Lower leg skin (tissue), 4 donors: ENCODE measurements around the gene RORC. TPM values are rescaled to one million over a fixed set of nuclear protein-coding genes. Genes with fewer than 3 reads are reported as not detected.

ENCODE experiments used
- DNase-seq, 2 donors: peaks; one replicate each; pipeline ENCODE4 v3.0.0-alpha.2; 2019; ENCODE audit warnings: low spot score in 2 of 2
- H3K4me3 ChIP-seq: fragments of 200-600 bp; sonication (generic); 2 replicates; pipeline ENCODE4 v1.5.1; 2017; ENCODE audit warnings: mild to moderate bottlenecking, low read depth; ENCODE audit not compliant: poor library complexity, severe bottlenecking
- POLR2A ChIP-seq, 2 donors: fragments of 450-650 bp; IDR thresholded peaks; one replicate each; pipeline ENCODE4 v1.6.1; 2016 to 2017; ENCODE audit warnings: antibody characterized with exemption in 2 of 2, mild to moderate bottlenecking in 1 of 2, moderate library complexity in 1 of 2
- WGBS, 2 donors: methylation state at CpG; one replicate each; pipeline ENCODE4 v1.1.5; 2018; 5-methylcytosine and 5-hydroxymethylcytosine counted together
- intact Hi-C: fragments of 100-400 bp; cut with DNase I; formaldehyde crosslinking; loops from one replicate; pipeline ENCODE4 v1.15.0; 2023; ENCODE audit warnings: low total_unique reads
- total RNA-seq, 4 donors: library from RNA; depleted of rRNA; stranded (reverse); fragments of >200 nt; gene quantifications; one replicate each; pipeline ENCODE4 v1.1.0, GENCODE V29; 2016
- TF ChIP-seq, protein P1 (sequence below), 3 donors: fragments of 450-650 bp; IDR thresholded peaks; one replicate each; pipeline ENCODE4 v1.5.1; 2016; ENCODE audit warnings: antibody characterized with exemption in 3 of 3, mild to moderate bottlenecking in 3 of 3, moderate library complexity in 2 of 3

Gene RORC
- total RNA-seq, 4 donors from 2014 or later, result 33.6 to 83.2 (median 58.2) TPM

DNA sequence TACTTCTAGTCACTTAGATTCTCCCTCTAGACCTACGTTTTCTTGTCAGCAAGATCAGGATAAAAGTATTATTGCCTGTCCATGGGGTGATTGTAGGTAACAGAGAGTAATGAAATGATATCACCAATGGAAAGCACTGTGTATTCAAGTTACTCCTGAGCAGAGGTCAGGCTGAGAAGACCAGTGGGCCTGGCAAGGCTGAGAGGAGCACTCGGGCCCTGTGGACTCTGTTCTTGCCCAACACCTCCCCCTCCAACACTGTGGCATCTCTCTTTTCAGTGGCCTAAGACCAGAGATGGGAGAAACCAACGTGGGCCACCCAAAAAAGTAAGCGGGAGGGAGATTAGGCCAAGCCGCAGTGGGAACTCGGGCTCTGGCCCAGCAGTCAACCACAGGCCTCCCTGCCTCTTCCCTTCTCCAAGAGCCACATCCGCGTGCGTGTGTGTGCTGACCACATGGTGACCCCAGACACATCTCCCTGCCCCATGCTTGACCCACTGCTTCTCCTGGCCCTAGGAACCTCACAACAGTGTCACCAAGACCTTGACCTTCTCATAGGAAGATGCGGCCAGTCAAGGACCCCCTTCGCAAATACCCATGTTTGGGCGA, 12.3 kb downstream of the RORC start:
- no peak overlapping the region for H3K4me3 ChIP-seq
- TF ChIP-seq, protein P1, sequence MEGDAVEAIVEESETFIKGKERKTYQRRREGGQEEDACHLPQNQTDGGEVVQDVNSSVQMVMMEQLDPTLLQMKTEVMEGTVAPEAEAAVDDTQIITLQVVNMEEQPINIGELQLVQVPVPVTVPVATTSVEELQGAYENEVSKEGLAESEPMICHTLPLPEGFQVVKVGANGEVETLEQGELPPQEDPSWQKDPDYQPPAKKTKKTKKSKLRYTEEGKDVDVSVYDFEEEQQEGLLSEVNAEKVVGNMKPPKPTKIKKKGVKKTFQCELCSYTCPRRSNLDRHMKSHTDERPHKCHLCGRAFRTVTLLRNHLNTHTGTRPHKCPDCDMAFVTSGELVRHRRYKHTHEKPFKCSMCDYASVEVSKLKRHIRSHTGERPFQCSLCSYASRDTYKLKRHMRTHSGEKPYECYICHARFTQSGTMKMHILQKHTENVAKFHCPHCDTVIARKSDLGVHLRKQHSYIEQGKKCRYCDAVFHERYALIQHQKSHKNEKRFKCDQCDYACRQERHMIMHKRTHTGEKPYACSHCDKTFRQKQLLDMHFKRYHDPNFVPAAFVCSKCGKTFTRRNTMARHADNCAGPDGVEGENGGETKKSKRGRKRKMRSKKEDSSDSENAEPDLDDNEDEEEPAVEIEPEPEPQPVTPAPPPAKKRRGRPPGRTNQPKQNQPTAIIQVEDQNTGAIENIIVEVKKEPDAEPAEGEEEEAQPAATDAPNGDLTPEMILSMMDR (IDR thresholded peaks at IDR 0.05), result no peak
- TF ChIP-seq POLR2A (IDR thresholded peaks at IDR 0.05), result no peak
- no peak for DNase-seq
- WGBS, 2 donors, result 83 to 85% methylated on average over 12 of the region's 12 CpGs
- intact Hi-C loops, result no loop called here

DNA sequence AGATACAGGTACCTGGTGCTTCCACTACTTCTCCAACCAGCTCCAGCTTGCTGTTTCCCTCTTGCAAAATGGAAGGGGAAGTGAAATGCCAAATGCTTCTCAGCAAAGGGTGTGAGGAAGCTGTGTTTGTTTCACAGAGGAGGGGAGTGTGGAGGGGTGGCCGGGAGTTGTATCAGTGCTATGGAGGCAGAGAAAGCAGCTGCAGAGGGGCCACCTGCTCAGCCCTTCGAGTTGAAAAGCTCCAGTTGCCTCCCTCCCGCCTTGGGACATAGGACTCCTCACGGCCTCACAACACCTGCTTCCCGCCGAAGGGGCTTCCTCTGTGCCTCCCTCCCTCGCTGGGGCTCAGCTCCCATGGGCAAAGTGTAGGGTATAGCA, 14.3 kb downstream of the RORC start:
- DNase-seq, result no peak
- intact Hi-C loops, result no loop called here
- H3K4me3 ChIP-seq, result no peak overlapping the region
- TF ChIP-seq, protein P1 (IDR thresholded peaks at IDR 0.05), result no peak
- no peak for TF ChIP-seq POLR2A (IDR thresholded peaks at IDR 0.05)
- WGBS, 2 donors, result 67 to 68% methylated on average over 7 of the region's 7 CpGs

DNA sequence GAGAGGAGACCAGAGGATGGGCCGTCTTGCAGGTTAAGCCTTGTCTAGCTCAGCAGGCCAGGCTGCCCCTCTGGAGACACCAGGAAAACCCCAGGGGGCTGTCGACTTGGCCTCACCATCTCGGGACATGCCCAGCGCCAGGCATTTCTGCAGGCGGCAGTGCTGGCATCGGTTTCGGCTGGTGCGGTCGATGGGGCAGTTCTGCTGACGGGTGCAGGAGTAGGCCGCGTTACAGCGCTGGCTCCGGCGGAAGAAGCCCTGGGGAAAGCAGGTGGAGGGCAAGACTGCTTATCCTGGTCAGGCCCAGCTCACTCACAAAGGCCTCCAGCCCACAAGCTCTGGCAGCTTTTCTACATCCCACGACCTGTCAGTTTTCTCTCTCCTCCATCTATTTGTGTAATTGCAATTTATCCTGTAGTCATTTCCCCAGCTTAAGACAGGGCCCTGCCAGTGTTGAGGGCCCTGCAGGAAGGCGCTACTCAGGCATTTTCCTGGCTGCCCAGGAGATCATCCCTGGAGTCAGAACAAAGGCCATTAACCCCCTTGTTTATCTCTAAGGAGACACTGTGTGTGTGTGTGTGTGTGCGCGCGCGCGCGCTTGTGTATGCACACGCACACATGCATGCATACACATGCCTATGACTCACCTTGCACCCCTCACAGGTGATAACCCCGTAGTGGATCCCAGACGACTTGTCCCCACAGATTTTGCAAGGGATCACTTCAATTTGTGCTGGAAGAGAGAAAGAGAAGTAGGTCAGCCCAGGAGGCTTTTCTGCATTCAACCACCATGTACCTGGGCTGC, 14.9 kb downstream of the RORC start:
- DNase-seq, result no peak
- H3K4me3 ChIP-seq, result no peak overlapping the region
- WGBS, 2 donors, result 63 to 74% methylated on average over 20 to 26 of the region's 26 CpGs
- intact Hi-C loops, result no loop called here
- TF ChIP-seq, protein P1 (IDR thresholded peaks at IDR 0.05), result no peak
- TF ChIP-seq POLR2A (IDR thresholded peaks at IDR 0.05), result no peak

DNA sequence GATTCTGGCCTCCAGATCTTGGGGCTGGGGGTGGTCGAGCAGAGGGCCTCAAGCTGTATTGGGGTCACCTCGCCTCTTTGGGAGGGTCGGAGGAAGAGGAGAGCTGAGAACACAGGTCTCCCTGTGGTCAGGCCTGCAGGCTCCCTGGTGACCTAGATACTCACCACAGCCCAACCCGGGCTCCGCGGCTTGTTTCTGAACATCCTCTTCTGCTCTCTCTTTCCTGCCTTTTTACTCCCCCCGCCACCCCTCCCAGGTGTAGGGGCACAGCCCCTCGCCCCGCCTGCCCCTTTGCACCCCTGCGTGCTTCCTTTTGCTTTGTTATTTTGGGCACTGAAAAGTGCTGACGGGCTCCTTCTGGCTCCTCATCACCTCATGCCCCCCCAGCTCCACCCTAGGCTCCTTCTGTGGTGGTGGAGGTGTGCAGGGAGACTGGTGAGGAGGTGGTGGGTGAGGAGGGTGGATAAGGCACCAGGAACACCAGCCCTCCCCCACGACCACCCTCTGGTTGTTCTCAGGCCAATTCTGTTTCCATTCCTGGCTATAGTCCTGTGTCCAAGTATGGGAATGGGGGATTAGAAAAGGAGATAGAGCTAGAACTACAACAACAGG, 15.8 kb downstream of the RORC start:
- no peak for DNase-seq
- intact Hi-C loops, result no loop called here
- H3K4me3 ChIP-seq, result no peak overlapping the region
- TF ChIP-seq POLR2A (IDR thresholded peaks at IDR 0.05), result no peak
- TF ChIP-seq, protein P1 (IDR thresholded peaks at IDR 0.05), result no peak
- 73 to 81% methylated on average over 12 of the region's 12 CpGs for WGBS, 2 donors

DNA sequence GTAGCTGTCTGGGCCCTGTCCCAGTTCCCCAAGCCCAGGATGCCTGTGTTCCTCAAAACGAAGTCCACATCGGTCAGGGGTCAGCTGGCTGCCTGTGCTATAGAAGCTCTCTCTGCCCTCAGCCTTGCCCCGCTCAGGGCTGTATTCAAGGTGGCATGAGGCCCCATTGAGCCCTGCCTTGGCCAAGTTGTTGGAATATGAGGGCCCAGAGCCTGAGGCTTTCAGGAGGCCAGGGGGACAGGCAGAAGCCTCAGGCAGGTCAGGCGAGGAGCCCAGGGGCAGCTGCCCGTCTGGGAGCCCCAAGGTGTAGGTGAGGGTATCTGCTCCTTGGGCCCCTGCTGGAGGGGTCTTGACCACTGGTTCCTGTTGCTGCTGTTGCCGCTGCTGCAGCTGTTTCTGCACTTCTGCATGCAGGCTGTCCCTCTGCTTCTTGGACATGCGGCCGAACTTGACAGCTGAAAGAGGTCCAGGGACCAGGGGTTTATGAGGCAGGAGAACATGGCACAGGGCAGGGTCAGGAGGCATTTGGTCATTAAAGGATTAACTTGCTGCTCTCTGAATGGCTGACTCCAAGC, 16.5 kb downstream of the RORC start:
- no peak overlapping the region for H3K4me3 ChIP-seq
- intact Hi-C loops, result no loop called here
- DNase-seq, result no peak
- TF ChIP-seq, protein P1 (IDR thresholded peaks at IDR 0.05), result no peak
- no peak for TF ChIP-seq POLR2A (IDR thresholded peaks at IDR 0.05)
- WGBS, 2 donors, result 82 to 93% methylated on average over 8 of the region's 8 CpGs
